GM19463 (cell line): ENCODE data around the gene HHAT.
A peak's percentile ranks its signal among the peaks of the same experiment; 100 is the strongest.

Experiments used
- ATAC-seq: cut with Tn5 transposase; IDR thresholded peaks from one replicate; pipeline ENCODE4 v1.9.1; 2021; ENCODE audit warnings: mild to moderate bottlenecking, moderate library complexity; ENCODE audit not compliant: unreplicated experiment

The HHAT gene

GRCh38 chr1:210663730-210664573 lies 335.2 kb downstream of the HHAT start:
- ATAC-seq: no peak

DNA sequence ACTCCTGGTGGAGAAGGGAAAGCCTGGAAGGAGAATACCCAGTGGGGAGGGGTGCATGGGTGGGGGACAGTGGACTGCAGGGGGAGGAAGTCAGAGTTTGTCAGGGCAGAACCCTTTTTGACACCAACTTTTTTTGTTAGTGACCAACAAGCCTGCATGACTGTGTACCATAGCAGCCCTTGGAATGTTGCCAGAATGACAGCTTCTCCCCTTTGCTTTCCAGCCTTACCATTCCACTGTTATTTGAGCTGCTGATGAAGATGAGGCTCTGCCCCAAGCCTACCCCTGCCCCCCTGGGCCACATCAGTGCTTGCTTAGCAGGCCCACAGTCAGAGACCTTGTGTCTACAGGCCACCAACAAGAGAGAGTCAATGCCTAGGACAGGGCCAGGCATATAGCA lies 341.2 kb downstream of the HHAT start:
- no peak for ATAC-seq

DNA sequence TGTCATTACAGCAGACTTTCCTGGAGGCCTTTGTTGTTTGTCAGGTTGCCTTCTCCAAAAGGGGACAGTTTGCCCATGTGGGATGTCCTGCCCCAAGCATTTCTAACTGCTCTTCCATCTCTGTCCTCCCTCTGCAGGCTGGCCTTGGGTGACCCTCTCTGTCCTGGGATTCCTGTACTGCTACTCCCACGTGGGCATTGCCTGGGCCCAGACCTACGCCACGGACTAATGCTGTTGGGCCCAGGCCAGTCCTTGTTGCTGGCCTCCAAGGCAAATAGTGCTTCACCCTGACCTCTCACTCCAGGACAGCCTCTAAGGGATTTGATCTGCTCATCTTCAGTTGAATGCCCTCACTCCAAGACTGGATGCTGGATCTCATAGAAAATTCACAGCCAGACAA lies 345.4 kb downstream of the HHAT start:
- ATAC-seq: no peak

DNA sequence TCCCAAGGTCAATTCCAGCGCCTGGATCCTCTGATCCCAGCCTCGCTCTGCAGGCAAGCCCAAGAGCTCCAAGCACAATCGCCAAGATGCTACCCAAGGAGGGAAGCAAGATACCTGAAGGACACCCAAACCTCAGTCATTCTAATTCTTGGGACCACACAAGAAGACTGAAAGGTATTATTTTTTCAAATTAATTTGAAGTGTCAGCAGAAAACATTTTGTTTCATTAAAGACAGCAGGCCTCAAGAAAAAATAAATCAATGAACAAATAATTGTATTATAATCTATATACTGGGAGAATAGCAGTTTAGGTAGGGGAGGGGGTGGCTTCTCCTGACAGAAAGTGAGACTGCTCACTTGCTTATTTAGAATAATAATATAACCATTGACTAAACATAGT lies 347.8 kb downstream of the HHAT start:
- no peak for ATAC-seq

- ATAC-seq: no peak
Measured at GRCh38 chr1:210677533-210677932, 348.8 kb downstream of the HHAT start.

GRCh38 chr1:210678306-210678705 lies 349.6 kb downstream of the HHAT start:
- no peak for ATAC-seq

DNA sequence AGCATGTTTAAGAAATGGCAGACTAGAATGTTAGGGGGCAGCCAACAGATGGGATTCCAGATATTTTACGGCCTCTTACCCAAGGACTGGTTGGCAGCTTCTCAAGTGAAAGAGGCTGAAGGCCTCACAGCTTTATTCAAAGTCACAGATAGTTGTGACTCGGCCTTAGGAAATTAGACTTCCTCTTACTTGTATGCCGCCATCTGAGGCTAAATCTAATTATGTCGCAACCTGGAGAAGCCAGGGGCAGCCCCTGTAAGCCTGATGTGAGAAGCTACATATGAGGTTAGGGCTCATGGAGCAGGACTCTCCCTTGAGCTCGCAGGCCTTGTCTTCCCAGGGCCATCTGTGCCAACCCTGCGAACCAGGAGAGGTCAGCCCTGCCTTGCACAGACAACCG lies 352.5 kb downstream of the HHAT start:
- ATAC-seq: no peak

GRCh38 chr1:210683403-210684047 lies 354.8 kb downstream of the HHAT start:
- no peak for ATAC-seq

DNA sequence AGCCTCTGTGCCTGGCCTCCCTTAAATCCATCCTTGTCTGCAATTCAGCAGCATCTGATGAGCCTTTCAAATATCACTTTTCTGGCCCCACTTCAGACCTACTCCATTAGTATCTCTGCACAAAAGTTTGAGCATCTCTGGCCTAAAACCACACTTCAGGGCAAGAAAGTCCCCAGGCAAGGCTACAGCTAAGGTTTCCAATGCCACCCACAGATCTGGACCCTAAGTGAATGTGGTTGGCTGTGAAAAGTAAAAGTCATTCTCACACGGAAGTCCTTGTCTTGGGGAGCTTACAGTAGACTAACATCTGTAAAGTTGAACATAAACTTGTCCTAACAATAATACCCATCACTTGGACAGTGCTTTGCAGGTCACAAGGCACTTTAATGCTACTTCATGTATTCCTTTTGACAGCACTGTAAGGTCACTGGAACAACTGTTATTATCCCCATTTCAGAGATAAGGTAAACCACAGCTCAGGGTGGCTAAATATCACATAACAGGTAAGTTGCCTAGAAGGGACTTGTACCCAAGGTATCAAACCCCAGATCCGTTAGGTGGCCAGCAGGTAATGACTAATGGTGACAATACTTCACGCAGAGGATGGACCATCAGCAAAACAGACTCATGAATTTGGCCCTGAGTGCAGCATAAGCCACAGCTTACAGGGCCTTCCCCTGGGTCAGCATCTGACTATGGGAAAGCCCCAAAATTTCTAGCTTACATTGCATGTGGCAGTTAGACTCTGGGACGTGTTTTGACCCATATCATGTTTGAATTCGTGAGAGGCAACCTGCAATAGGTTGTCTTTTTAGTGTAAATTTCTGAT lies 356.0 kb downstream of the HHAT start:
- ATAC-seq: peak; percentile 89

- no peak for ATAC-seq
Measured at GRCh38 chr1:210685295-210685650, 356.6 kb downstream of the HHAT start.

DNA sequence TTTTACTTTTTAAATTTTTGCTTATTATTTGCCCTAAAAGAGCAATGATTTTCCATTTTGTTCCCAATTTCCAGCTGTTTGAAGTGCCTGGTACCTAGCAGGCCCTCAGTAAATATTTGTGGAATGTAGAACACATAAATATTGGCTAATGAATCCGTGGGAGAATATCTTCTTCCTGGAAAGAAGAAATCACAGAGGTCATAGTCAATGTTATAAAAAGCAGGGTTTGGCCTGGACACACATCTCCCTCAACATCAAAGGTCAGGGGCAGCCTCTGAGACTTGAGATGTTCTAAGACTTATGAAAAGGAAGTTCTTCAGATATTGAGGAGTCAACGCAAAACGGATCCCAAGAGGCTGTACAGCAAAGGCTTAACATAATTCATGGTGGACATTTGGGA lies 358.1 kb downstream of the HHAT start:
- ATAC-seq: no peak

- no peak for ATAC-seq
Measured at GRCh38 chr1:210687582-210688279, 359.0 kb downstream of the HHAT start.

GRCh38 chr1:210688512-210689234 lies 360.0 kb downstream of the HHAT start:
- ATAC-seq: no peak

DNA sequence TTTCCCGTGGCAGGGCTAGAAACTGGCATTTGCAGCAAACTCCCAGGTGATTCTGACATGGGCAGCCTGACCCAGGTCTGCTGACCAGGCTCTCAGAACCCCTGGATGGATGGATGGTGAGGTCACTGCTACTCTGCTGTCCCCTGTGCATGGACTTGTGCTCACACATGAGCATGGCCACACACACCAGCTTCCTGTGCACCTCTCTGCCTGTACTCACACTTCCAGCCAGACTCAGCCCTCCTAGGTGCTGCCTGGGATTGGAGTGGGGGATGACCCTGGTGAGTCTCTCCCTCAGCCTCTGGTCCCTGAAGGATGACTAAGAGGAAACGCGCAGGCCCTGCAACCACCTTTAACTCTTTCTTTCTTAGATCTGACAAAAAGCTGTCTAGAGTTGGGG lies 361.1 kb downstream of the HHAT start:
- ATAC-seq: no peak

DNA sequence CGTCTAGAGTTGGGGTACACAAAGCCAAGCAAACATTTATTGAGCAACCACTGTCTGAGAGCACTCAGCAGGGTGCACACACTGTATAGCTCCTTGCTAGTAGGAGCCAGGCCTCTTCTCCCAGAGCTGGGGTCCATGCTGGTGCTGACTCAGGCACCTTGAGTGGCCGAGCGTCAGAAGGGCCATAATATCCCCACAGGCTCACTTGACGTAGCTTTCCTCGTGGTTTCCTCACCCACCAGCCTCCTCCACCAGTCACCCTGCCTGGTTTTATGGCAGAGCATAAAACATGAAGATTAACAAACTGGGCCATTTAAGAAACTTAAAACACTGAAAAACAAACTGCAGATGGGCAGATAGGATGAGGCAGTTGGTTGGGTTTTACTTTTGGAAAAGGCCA lies 361.5 kb downstream of the HHAT start:
- no peak for ATAC-seq

DNA sequence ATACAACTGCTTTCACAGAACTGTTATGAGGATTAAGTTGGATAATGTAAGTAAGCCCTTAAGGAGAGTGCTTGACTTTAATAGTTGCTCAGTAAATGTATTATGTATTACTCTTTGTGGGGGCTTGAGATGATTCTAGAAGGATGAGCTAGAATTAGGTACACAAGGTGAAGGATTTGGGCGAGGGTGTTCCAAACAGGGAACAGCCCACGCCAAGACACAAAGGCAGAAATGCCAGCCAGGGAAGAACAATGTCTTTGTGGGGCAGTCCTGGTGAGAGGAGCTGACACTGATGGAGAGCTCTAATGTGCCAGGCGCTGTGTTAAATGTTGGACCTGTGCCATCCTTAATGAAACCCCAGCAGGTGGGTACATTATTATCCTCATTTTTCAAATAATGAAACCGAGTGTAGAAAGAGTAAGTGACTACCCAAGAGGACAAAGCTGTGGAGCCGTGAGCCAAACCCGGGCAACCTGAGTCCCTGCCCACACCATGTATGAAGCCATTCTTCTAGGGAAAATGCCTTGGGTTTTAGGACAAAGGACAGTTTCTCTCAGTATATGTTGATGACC lies 362.4 kb downstream of the HHAT start:
- no peak for ATAC-seq

DNA sequence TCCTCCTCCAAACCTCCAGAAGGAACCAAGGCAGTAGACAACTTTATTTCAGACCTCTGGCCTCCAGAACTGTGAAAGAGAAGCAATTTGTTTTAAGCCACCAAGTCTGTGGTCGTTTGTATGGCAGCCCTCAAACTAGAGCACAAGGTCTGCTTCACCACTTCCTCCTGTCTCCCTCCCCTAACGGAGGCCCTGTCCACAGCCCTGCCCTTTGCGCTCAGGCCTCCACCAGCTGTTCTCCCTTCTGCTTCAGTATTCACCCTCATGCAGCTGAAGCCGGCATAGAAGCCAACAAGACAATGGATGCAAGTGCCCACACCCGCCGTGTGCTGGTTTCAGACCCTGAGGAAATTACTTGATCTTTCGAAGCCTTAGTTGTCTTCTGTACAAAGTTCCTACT lies 364.1 kb downstream of the HHAT start:
- ATAC-seq: no peak

- ATAC-seq: no peak
Measured at GRCh38 chr1:210695026-210695425, 366.3 kb downstream of the HHAT start.

GRCh38 chr1:210696709-210697108 lies 368.0 kb downstream of the HHAT start:
- ATAC-seq: peak; percentile 92

DNA sequence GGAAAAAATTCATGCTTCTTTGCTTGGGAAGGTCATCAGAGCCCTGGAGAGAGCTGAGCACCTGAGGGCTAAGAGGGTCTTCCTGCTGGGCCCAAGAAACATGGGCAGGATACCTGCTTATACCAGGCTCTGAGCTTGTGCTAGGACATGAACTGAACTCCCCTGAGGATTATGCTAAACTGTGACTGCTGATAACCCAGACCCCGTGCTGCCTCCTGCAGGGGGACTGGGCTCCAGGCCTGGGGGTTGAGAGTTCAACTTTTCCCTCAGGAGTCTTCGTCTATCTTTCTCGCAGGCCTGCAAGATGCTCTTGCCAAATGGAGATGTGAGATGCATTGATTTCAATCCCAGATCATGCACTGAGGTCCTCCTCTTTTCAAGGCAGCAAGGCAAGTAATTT lies 368.5 kb downstream of the HHAT start:
- no peak for ATAC-seq
